ENCODE measurements around the gene MAP3K2.

The MAP3K2 gene

GRCh38 chr2:127351603-127352002, 36.2 kb downstream of the MAP3K2 start:
- DNase-seq (ENCODE audit: low read depth in 2 of 2): no peak

GRCh38 chr2:127348426-127349000, 39.3 kb downstream of the MAP3K2 start:
- no peak for DNase-seq (ENCODE audit: low read depth in 2 of 2)

GRCh38 chr2:127347734-127348392, 39.9 kb downstream of the MAP3K2 start:
- no peak for DNase-seq (ENCODE audit: low read depth in 2 of 2)

GRCh38 chr2:127347015-127347414, 40.8 kb downstream of the MAP3K2 start:
- DNase-seq (ENCODE audit: low read depth in 2 of 2): no peak

- DNase-seq (ENCODE audit: low read depth in 2 of 2): no peak
These were observed 44.5 kb downstream of the MAP3K2 start for GRCh38 chr2:127343277-127343676.

- no peak for DNase-seq (ENCODE audit: low read depth in 2 of 2)
These were observed 45.7 kb downstream of the MAP3K2 start for GRCh38 chr2:127342101-127342500.

GRCh38 chr2:127332335-127332734, 55.4 kb downstream of the MAP3K2 start:
- no peak for DNase-seq (ENCODE audit: low read depth in 2 of 2)

- no peak for DNase-seq (ENCODE audit: low read depth in 2 of 2)
These were observed 57.0 kb downstream of the MAP3K2 start for GRCh38 chr2:127330753-127331152.

- no peak for DNase-seq (ENCODE audit: low read depth in 2 of 2)
These were observed 61.4 kb downstream of the MAP3K2 start for GRCh38 chr2:127326289-127326945.

- peak; percentile 17 to 18 for DNase-seq (ENCODE audit: low read depth in 2 of 2)
These were observed 63.1 kb downstream of the MAP3K2 start for GRCh38 chr2:127324635-127325034.

GRCh38 chr2:127321303-127321702, 66.5 kb downstream of the MAP3K2 start:
- DNase-seq (ENCODE audit: low read depth in 2 of 2): no peak

GRCh38 chr2:127320586-127321275, 67.0 kb downstream of the MAP3K2 start:
- DNase-seq (ENCODE audit: low read depth in 2 of 2): no peak

- DNase-seq (ENCODE audit: low read depth in 2 of 2): no peak
These were observed 67.7 kb downstream of the MAP3K2 start for GRCh38 chr2:127320067-127320466.

- no peak for DNase-seq (ENCODE audit: low read depth in 2 of 2)
These were observed 73.4 kb downstream of the MAP3K2 start for GRCh38 chr2:127314193-127314988.

- no peak for DNase-seq (ENCODE audit: low read depth in 2 of 2)
These were observed 74.4 kb downstream of the MAP3K2 start for GRCh38 chr2:127313406-127313805.

GRCh38 chr2:127310980-127311379, 76.8 kb downstream of the MAP3K2 start:
- DNase-seq (ENCODE audit: low read depth in 2 of 2): no peak

- no peak for DNase-seq (ENCODE audit: low read depth in 2 of 2)
These were observed 78.3 kb downstream of the MAP3K2 start for GRCh38 chr2:127309468-127309867.

GRCh38 chr2:127308586-127309138, 79.1 kb downstream of the MAP3K2 start:
- DNase-seq (ENCODE audit: low read depth in 2 of 2): no peak

- no peak for DNase-seq (ENCODE audit: low read depth in 2 of 2)
These were observed 81.7 kb downstream of the MAP3K2 start for GRCh38 chr2:127305990-127306585.

- no peak for DNase-seq (ENCODE audit: low read depth in 2 of 2)
These were observed 85.6 kb downstream of the MAP3K2 start for GRCh38 chr2:127302168-127302567.
